ENCODE measurements around the gene FAM13C. TPM values are rescaled to one million over a fixed set of nuclear protein-coding genes. Genes with fewer than 3 reads are reported as not detected.
"Not testable (repeated sequence)": the region's sequence is repeated elsewhere in the genome, so short reads cannot be mapped to it uniquely, and the experiment has no call there.

FAM13C gene
- polyA plus RNA-seq, 3 donors: 7.1 to 7.6 (median 7.5) TPM

DNA sequence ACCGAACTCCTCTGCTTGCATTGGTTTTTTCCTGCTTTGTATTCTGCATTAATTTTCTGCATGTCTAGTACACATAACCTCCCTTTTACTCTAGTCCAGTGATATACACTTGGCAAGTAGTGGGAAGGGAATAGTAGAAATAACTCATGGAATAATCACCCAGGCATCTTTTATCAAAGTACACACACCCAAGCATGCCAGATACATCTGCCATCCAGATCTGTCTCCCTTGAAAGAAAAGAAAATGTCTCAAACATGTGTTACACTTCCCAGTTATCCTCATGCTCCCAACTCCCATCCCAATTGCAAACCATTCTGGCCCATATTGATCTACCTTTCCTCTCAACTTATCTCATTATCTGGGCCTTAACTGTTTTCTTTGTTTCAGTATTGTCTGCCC is 106.9 kb downstream of the FAM13C start:
- DNase-seq (ENCODE audit: extremely low read depth in 1 of 11, low read depth in 9 of 11, low spot score in 4 of 11): no peak

DNA sequence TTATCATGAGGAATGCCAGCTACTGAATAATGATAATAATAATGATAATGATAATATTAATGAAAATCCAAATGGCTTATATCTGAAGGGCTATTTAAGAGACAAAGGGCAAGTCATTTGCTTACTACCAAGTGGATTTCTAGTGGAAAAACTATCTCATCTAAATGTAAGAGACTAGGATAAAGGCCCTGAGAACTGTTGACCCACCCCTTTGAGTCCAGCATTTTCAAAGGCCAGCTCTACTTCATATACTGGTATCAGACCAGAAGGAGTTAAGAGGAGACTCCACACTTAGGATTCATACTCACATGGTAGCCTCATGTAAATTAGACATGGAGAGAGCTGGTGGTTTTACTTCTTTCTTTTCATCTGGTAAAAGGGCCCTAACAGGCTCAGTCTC is 109.9 kb downstream of the FAM13C start:
- no peak for DNase-seq (ENCODE audit: extremely low read depth in 1 of 11, low read depth in 9 of 11, low spot score in 4 of 11)

DNA sequence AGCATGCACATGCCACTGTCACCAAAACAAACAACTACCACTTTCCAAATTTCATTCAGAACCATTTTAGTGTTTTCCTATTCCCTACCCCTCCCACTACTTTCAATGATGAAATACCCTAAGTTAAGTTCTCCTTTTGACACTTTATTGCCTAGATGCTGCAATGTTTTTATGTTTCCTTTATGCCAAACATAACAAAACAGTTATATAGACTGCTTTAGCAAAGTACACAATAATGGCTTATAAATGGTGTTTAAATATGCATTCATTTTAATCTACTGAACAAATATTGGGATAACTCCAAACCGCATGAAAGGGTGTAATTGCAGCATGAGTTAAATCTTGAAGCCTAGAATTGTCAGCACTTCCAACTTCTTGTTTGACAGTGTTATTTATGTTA is 116.7 kb downstream of the FAM13C start:
- no peak for DNase-seq (ENCODE audit: extremely low read depth in 1 of 11, low read depth in 9 of 11, low spot score in 4 of 11)

DNA sequence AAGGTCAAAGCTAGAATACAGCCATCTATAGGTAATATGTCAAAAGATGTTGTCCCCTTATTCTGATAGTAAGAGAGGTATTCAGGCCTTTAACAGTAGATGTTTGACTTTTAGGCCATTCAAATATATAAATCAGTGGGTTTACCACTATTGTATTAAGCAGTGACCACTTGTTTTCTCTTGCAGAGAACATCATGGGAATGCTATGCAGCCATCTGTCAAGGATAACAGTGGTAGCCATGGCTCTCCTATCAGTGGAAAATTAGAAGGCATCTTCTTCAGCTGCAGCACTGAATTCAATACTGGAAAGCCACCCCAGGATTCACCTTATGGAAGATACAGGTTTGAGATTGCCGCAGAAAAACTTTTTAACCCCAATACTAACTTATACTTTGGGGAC is 117.5 kb downstream of the FAM13C start:
- DNase-seq (ENCODE audit: extremely low read depth in 1 of 11, low read depth in 9 of 11, low spot score in 4 of 11): no peak

DNA sequence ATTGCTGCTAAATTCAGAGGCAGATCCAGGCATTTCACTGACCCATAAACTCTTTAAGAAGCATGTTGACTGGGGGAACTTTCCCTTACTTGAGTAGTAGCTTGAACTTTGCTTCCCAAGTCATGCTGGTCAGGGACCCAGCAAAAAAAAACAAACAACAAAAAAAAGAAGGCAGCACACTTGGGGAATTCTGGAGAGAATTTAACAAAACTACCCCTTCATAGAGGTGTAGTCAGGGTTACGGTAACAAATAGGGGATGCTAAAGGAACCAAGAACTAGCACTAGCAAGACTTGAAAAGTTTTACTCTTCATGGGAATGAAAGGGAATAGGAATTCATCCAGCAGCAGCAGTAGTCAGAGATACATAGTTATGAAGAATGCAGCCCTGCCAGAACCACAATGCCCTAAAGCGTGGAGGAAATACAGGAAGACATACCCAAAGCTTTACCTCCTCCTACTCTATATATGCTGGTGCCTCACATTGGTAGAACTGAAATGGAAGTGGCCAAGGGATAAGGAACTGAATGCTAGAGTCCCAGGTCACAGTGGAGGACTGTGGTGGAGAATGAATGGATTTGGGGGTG is 118.6 kb downstream of the FAM13C start:
- DNase-seq (ENCODE audit: extremely low read depth in 1 of 11, low read depth in 9 of 11, low spot score in 4 of 11): no peak

DNA sequence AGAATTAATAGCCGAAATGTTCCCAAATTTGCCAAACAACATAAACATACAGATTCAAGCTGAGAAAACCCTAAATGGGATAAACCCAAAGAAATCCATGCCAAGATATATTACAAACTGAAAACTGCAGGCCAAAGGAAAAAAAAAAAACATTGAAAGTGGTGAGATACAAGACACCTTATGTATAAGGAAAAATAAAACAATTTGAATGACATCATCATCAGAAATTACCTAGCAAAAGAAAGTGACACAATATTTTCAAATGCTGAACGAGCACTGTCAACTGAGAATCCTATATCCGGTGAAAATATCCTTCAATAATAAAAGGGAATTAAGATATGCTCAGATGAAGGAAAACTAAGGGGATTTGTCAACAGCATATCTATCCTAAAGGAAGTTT is 119.4 kb downstream of the FAM13C start:
- no peak for DNase-seq (ENCODE audit: extremely low read depth in 1 of 11, low read depth in 9 of 11, low spot score in 4 of 11)

DNA sequence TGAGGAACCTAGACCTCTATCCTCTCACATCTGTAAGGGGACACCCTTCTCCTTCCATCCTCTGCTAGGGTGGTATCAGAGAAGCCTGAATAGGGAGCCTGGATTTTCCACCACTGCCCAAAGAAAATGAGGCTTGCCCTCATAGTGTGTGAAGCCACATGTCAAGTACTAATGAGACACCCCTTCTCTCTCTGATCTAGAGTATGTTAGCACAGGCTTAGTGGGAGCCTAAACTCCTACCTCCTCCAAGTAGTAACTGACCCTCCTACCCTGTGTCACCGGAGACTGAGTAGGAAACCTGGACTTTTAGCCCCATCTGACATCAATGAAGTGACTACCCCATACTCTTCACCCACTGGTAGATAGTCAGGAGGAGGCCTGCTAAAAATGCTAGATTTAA is 120.3 kb downstream of the FAM13C start:
- no peak for DNase-seq (ENCODE audit: extremely low read depth in 1 of 11, low read depth in 9 of 11, low spot score in 4 of 11)

DNA sequence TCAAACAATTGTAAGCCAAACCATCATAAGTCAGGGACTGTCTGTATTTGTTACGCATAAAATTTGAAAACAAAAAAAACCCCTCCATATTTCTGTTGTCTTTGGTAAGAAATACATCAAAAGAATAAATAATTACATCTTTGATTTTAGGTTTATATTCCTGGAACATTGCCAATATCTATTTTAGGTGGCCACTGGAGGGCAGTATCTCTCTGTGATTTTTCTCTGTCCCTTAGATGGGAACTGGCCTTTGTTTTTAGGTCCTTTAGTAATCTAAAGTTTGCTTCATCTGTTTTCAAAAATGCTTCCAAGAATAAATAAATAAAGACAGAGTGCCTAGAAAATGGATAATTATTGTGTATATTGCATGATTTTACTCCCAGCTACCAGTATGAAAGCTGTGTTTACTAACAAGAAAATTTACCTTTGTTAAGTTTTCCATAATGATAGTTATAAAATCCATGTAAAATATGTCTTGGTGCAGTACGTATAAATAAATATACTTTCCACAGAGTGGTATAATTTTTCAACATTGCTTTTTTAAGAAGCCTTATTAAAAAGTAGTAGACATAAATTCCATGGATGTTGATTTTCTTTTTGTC is 121.7 kb downstream of the FAM13C start:
- DNase-seq (ENCODE audit: extremely low read depth in 1 of 11, low read depth in 9 of 11, low spot score in 4 of 11): peak in 9 of 11 donors; percentile 19 to 50 (median 30)

DNA sequence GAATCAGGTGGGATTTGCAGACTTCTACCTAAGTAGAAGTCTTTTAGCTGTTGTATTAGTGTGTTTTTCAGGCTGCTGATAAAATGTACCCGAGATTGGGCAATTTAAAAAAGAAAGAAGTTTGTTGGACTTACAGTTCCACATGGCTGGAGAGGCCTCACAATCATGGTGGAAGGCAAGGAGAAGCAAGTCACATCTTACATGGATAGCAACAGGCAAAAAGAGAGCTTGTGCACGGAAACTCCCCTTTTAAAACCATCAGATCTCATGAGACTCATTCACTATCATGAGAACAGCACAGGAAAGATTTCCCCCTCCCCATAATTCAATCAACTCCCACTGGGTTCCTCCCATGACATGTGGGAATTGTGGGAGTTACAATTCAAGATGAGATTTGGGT is 123.2 kb downstream of the FAM13C start:
- not testable (repeated sequence) for DNase-seq (ENCODE audit: extremely low read depth in 1 of 11, low read depth in 9 of 11, low spot score in 4 of 11)

DNA sequence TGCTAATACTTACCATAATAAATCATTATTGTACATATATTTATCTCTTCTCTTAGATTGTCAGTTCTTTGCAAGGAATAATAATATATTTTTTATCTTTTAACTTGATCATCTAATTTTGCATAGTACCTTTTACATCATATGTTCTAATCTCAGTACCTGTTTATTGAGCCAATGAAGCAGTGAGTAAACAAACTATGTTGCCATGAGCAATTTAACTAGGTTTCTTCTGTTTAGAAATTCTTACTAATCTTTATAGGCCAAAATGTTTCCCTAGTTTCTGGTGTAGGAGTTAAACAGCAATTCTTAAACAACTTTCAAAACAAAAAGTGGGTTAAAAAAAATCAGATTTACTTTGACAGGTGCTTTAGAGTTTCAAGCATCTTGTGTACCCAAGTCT is 124.6 kb downstream of the FAM13C start:
- no peak for DNase-seq (ENCODE audit: extremely low read depth in 1 of 11, low read depth in 9 of 11, low spot score in 4 of 11)

DNA sequence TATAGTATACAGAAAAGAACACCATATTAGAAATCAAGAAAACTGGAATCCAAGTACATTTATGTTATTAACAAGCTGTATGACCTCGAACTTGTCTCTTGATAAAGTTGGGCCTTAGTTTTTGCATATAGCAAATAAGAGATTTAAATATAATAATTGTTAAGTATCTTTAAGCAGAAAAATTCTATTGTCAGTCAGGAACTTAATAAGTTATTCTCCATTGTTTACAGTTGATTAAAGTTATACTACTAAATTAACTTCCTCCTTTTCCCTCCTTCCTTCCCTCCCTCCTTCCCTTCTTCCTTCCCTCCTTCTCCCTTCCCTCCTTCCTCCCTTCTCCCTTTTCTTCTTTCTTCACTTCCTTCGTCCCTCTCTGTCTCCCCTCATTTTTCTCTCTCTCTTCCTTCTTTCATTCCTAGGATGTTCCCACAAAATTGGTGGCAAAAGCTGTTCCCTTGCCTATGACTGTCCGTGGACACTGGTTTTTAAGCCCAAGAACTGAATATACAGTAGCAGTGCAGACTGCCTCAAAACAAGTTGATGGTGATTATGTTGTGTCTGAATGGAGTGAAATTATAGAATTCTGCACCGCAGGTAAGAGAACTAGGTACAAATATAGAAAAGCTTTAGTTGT is 126.2 kb downstream of the FAM13C start:
- no peak for DNase-seq (ENCODE audit: extremely low read depth in 1 of 11, low read depth in 9 of 11, low spot score in 4 of 11)

DNA sequence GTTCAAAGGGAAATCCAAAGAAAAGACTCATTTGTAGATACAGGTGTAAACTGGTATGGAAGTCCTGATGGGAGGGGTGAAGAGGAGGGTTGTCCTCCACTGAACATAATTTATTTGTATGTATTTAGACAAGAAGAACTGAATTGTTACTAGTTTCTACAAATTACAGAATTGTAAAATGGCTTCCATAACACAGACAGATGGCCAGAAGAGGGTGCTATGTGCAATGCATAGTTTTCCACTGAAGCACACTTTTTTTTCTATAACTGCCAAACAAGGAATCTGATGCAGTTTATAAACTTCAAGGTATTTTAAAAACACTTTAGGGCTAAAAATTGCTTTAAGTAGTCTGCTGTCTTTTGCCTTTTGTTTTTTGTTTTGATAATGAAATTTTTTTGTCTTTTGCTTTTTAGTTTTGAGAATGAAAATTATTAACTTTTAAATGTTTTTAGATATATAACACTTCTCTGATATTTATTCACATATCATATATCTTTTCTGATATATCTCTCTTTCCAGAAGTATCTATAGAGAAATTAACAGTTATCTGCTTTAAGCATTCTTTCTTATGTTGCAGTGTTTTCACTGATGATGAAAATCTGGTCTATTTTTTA is 127.4 kb downstream of the FAM13C start:
- DNase-seq (ENCODE audit: extremely low read depth in 1 of 11, low read depth in 9 of 11, low spot score in 4 of 11): peak in 5 of 11 donors; percentile 3 to 29 (median 14)

DNA sequence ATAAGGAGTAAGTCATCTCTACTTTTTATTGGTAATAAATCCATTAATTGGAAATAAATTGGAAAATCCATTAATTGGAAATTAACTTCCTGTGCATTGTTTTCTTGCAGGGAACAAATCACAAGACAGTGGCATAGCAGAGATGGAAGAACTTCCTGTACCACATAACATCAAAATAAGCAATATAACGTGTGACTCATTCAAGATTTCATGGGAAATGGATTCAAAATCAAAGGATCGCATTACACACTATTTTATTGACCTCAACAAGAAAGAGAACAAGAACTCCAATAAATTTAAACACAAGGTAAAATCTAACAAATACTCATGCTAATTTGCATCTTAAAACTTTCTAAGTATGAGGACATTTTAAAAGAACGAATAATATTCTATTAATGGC is 128.2 kb downstream of the FAM13C start:
- DNase-seq (ENCODE audit: extremely low read depth in 1 of 11, low read depth in 9 of 11, low spot score in 4 of 11): no peak

DNA sequence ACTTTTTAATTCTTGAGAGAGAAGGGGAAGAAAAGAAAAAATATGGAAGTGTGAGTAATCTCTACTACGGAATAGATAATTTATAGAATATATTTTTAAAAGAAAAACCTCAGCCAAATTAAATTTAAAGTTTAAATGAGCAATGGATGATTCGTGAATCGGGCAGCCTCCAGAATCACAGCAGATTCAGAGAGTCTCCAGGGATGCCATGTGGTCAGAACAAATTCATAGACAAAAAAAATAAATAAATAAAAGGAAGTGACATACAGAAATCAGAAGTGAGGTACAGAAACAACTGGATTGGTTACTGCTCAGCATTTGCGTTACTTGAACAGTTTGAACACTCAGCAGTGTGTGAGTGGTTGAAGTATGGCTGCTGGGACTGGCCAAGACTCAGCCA is 132.9 kb downstream of the FAM13C start:
- DNase-seq (ENCODE audit: extremely low read depth in 1 of 11, low read depth in 9 of 11, low spot score in 4 of 11): no peak

DNA sequence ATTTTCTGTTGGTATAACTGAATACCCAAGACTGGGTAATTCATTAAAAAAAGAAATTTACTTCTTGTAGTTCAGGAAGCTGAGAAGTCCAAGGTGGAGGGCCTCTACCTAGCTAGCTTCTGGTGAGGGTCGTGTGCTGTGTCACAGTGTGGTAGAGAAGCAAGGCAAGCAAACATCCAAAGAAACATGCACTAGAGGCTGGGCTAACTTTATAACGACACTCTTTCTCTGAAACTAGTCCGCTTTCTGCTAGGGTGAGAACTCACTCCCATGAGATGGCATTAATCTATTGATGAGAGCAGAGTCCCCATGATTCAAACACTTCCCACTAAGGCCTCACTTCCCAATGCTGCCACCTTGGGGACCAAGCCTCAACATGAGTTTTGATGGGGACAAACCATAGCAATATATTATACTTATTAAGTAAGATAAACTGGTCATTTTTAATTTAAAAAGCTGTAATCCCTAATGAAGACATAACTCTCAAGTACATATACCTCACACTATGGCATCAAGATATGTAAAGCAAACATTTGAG is 135.1 kb downstream of the FAM13C start:
- DNase-seq (ENCODE audit: extremely low read depth in 1 of 11, low read depth in 9 of 11, low spot score in 4 of 11): no peak

DNA sequence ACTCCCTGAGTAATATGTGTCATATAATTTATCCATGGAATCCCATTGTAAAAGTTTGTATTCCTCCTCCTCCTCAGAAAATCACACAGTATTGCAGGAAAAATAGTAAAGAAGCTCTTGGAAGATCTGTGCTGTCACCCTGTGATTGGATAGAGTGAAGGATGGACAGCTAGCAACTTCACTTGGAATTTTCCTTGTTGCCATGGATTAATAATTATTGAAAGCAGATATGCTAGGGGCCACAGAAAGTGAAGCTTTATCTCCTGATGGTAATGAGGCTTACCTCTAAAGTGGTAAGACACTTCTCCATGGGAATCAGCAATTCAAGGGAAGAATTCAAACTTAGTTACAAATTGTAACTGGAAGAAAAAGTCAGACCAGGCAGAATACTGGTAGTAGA is 137.1 kb downstream of the FAM13C start:
- no peak for DNase-seq (ENCODE audit: extremely low read depth in 1 of 11, low read depth in 9 of 11, low spot score in 4 of 11)

DNA sequence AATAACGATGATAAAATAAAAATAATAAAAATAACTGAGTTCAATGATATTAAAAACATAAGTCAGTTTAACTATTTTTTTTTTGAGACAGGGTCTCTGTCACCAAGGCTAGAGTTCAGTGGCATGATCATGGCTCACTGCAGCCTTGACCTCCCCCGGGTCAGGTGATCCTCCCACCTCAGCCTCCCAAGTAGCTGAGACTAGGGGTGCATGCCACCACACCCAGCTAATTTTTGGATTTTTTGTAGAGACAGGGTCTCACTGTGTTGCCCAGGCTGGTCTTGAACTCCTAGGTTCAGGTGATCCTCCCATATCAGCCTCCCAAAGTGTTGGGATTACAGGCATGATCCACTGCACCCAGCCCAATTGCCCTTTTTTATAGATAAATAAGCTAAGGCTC is 138.8 kb downstream of the FAM13C start:
- DNase-seq (ENCODE audit: extremely low read depth in 1 of 11, low read depth in 9 of 11, low spot score in 4 of 11): not testable (repeated sequence)

DNA sequence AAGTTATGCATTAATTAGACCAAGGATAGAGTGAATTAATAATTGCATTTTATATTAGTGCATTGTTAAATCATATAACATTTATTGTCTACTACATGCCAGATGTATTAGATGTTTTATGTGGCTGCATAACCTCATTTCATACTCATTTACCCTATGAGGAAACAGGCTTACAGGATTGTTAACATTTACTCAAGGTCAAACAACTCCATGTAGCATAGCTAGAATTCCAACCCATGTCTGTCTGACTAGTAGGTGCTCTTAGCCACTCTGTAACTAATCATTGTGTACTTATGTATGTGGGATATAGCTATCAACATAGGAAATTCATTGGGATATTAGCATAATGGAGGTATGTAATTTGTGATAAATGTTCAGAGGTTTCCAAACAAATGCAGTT is 139.6 kb downstream of the FAM13C start:
- no peak for DNase-seq (ENCODE audit: extremely low read depth in 1 of 11, low read depth in 9 of 11, low spot score in 4 of 11)

DNA sequence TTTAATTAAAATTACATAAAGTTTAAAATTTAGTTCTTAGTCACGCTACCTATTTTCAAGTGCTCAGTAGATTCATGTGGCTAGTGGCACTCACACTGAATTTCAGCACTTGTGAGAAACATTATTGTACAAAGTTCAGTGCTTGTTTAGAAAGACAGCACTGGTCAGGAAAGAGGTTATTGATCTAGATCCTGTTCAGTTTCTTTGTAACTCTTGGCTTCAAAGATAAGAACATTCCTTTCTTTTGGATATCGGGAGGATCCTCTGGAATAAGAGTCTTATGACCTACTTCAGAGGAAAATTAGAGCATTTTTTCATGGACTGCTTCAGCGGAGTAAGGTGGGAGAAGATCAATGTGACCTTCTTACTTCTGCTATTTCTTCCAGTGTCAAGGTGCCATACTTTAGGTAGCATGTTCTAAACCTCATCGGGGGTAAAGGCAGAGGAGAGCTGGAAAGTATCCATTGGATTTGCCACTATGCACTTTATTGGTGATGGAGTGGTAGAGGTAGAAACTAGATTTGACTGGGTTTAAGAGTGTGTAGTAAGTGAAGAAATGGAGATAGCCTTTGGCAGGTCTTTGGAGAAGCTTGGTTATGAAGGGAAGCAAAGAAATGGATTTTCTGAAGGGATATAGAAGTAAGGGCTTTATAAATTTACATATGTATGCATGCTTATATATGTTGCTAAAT is 146.0 kb downstream of the FAM13C start:
- no peak for DNase-seq (ENCODE audit: extremely low read depth in 1 of 11, low read depth in 9 of 11, low spot score in 4 of 11)

DNA sequence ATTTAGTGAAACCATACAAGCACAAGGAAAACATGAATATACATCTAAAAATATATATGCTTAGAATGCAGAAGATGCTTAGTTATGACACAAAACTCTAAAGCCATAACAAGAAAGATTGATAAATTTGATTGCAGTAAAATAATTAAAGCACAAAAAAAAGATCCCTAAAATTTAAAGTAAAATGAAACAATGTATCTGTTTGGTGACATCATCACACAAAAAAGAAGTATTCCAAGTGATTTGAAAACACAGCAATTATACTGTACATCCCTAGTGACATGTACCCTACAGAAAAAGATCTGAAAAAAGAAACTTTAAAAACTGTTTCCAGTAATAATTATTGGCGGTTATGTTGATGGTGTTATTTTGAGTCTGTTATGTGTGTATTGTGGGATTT is 148.2 kb downstream of the FAM13C start:
- DNase-seq (ENCODE audit: extremely low read depth in 1 of 11, low read depth in 9 of 11, low spot score in 4 of 11): no peak

All from renal cortex interstitium (tissue), 11 donors.